OCI-LY3 (cell line): ENCODE data around the gene CDC42BPA.

Source experiments
- H2AFZ ChIP-seq: fragments of 200-600, 300-600 bp; shearing (Covaris generic); 2 replicates; pipeline ENCODE4 v1.6.0; 2014; ENCODE audit warnings: antibody characterized with exemption, low read depth, low read length
- H3K27ac ChIP-seq: fragments of 200-600, 300-600 bp; sonication (generic); 2 replicates; pipeline ENCODE4 v1.5.1; 2014; ENCODE audit warnings: mild to moderate bottlenecking, low read length, moderate library complexity, mixed read lengths
- H3K27me3 ChIP-seq: fragments of 200-600, 300-600 bp; sonication (generic); 2 replicates; pipeline ENCODE4 v1.6.1; 2014; ENCODE audit warnings: low read depth, low read length, mixed read lengths
- H3K36me3 ChIP-seq: fragments of 200-600, 300-600 bp; sonication (generic); replicated peaks from 2 replicates; pipeline ENCODE3; 2014; ENCODE audit warnings: low read depth, low read length, mixed read lengths
- H3K4me1 ChIP-seq: fragments of 300-600, 200-600 bp; sonication (generic); 2 replicates; pipeline ENCODE4 v1.6.1; 2014; ENCODE audit warnings: low read length, mixed read lengths
- H3K4me2 ChIP-seq: fragments of 200-600, 300-600 bp; sonication (generic); 2 replicates; pipeline ENCODE4 v1.6.1; 2014; ENCODE audit warnings: low read length, mixed read lengths
- H3K4me3 ChIP-seq: fragments of 300-600, 200-600 bp; sonication (generic); 2 replicates; pipeline ENCODE4 v1.5.1; 2014; ENCODE audit warnings: antibody characterized with exemption, mild to moderate bottlenecking, low read length, moderate library complexity
- H3K79me2 ChIP-seq: fragments of 300-600, 200-600 bp; shearing (Covaris generic); 2 replicates; pipeline ENCODE4 v1.6.1; 2014; ENCODE audit warnings: mild to moderate bottlenecking, low read length, mixed read lengths
- H3K9ac ChIP-seq: fragments of 300-600, 200-600 bp; shearing (Covaris generic); 2 replicates; pipeline ENCODE4 v1.6.0; 2014; ENCODE audit warnings: mild to moderate bottlenecking, low read length, moderate library complexity
- H3K9me3 ChIP-seq: fragments of 200-600, 300-600 bp; shearing (Covaris generic); 2 replicates; pipeline ENCODE4 v1.6.1; 2014; ENCODE audit warnings: low read length, mixed read lengths; ENCODE audit not compliant: insufficient read depth
- H4K20me1 ChIP-seq: fragments of 200-600, 300-600 bp; sonication (generic); 2 replicates; pipeline ENCODE4 v1.6.1; 2016; ENCODE audit warnings: low read length, mixed read lengths; ENCODE audit not compliant: insufficient read depth
- EZH2phosphoT487 ChIP-seq: fragments of 200-600 bp; shearing (Covaris generic); IDR thresholded peaks from 2 replicates; pipeline ENCODE4 v1.6.1; 2018; ENCODE audit warnings: antibody characterized with exemption, mixed run types, low read depth
- TF ChIP-seq, protein P1 (sequence below): fragments of 200-600, 300-600 bp; sonication (generic); IDR thresholded peaks from 2 replicates; pipeline ENCODE4 v1.5.1; 2014; ENCODE audit warnings: antibody characterized with exemption, low read length, low read depth

The CDC42BPA gene

DNA sequence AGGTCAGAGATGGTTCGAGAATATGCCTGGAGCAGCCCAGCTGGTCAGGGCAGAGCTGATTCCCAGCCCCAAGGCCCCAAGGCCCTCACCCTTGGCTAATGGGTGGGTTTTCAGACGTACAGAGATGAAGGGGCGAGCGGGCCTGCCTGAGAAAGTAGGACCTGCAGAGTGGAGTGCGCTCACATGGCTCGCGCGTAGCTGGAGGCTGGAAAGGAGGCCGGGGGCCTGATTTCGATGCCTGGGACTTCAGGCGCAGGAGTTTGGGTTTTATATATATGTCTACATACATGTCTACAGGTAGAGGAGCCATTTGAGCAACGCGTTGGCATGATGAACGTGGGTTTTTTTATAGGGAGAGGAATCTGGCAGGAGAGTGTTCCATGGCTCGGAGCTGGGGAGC, 369.3 kb downstream of the CDC42BPA start:
- Histone ChIP-seq H4K20me1 (peaks cover 22% of the 10 kb centered on the region), H3K79me2 (peaks cover 65% of the 10 kb centered on the region), H2AFZ (no peak overlapping the region), H3K27me3 (no peaks in the 10 kb centered on the region), H3K9me3 (no peaks in the 10 kb centered on the region), H3K36me3 (no peaks in the 10 kb centered on the region), H3K4me1 (no peaks in the 10 kb centered on the region), H3K4me2 (no peak overlapping the region), H3K27ac (no peak overlapping the region), H3K9ac (no peak overlapping the region), H3K4me3 (no peak overlapping the region)
- no peak for TF ChIP-seq EZH2phosphoT487
- TF ChIP-seq, protein P1, sequence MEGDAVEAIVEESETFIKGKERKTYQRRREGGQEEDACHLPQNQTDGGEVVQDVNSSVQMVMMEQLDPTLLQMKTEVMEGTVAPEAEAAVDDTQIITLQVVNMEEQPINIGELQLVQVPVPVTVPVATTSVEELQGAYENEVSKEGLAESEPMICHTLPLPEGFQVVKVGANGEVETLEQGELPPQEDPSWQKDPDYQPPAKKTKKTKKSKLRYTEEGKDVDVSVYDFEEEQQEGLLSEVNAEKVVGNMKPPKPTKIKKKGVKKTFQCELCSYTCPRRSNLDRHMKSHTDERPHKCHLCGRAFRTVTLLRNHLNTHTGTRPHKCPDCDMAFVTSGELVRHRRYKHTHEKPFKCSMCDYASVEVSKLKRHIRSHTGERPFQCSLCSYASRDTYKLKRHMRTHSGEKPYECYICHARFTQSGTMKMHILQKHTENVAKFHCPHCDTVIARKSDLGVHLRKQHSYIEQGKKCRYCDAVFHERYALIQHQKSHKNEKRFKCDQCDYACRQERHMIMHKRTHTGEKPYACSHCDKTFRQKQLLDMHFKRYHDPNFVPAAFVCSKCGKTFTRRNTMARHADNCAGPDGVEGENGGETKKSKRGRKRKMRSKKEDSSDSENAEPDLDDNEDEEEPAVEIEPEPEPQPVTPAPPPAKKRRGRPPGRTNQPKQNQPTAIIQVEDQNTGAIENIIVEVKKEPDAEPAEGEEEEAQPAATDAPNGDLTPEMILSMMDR: no peak

DNA sequence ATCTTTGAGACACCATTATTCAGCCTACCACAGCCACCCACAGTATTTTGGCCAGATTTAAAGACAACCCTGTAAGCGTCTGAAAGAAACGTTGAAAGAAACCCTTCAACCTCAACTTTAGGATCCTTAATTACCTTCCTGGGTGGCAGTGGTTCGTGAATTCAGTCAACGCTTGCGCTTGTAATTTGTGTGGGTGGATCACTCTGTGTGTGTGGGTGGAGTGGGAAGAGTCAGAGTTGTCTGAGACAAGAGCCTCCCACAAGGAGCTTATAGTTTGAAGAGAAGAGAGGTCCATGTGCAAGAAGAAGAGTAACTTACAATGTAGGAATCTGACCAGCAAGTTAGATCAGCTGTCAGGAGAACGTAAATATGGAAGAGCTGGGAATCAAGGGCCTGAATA, 369.8 kb downstream of the CDC42BPA start:
- Histone ChIP-seq H3K79me2 (peaks cover 70% of the 10 kb centered on the region), H3K4me1 (no peaks in the 10 kb centered on the region), H3K27me3 (no peaks in the 10 kb centered on the region), H2AFZ (no peak overlapping the region), H4K20me1 (peaks cover 25% of the 10 kb centered on the region), H3K4me2 (no peak overlapping the region), H3K27ac (no peak overlapping the region), H3K9ac (no peak overlapping the region), H3K4me3 (no peak overlapping the region), H3K9me3 (no peaks in the 10 kb centered on the region), H3K36me3 (no peaks in the 10 kb centered on the region)
- no peak for TF ChIP-seq EZH2phosphoT487
- TF ChIP-seq, protein P1: no peak

DNA sequence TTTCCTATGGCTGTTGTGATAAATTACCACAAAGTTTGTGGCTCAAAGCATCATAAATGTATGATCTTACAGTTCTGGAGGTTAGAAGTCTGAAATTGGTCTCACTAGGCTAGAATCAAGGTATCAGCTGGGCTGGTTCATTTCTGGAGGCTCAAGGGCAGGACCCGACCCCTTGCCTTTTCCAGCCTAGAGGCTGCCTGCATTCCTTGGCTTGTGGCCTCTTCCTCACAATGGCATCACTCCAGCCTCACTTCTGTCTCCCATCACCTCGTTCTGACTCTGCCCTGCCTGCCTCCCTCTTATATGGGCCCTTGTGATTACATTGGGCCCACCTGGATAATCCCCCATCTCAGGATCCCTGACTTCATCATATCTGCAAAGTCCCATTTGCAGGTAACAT, 370.2 kb downstream of the CDC42BPA start:
- no peak for TF ChIP-seq EZH2phosphoT487
- TF ChIP-seq, protein P1: no peak
- H3K9me3 ChIP-seq: no peaks in the 10 kb centered on the region
- peaks cover 70% of the 10 kb centered on the region for H3K79me2 ChIP-seq
- H3K27me3 ChIP-seq: no peaks in the 10 kb centered on the region
- no peaks in the 10 kb centered on the region for H3K4me1 ChIP-seq
- no peak overlapping the region for H3K4me2 ChIP-seq
- H3K4me3 ChIP-seq: no peak overlapping the region
- H3K36me3 ChIP-seq: no peaks in the 10 kb centered on the region
- H3K9ac ChIP-seq: no peak overlapping the region
- H3K27ac ChIP-seq: no peak overlapping the region
- no peak overlapping the region for H2AFZ ChIP-seq
- H4K20me1 ChIP-seq: peaks cover 23% of the 10 kb centered on the region

DNA sequence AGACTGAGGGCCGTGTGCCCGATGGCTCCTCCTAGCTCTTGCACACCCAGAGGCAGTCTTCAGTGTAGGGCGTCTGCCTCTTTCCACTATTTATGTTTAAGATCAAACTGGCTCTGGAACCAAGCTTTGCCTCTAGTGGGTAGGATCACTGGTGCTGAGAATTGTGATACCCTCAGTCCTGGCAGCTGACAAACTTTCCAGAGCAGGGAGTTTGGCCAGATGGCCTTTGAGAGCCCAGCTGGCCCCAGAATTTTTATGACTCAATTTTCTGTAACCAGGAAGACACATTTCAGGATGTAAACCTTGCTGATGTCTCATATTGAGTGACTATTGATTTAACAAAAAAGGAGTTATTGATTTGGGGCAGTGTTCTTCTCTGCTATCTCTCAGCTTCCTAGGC, 371.5 kb downstream of the CDC42BPA start:
- H3K27ac ChIP-seq: no peak overlapping the region
- H3K4me3 ChIP-seq: no peak overlapping the region
- peaks cover 80% of the 10 kb centered on the region for H3K79me2 ChIP-seq
- peaks cover 23% of the 10 kb centered on the region for H4K20me1 ChIP-seq
- no peak overlapping the region for H3K4me2 ChIP-seq
- no peaks in the 10 kb centered on the region for H3K4me1 ChIP-seq
- H3K27me3 ChIP-seq: no peaks in the 10 kb centered on the region
- no peak overlapping the region for H3K9ac ChIP-seq
- H2AFZ ChIP-seq: no peak overlapping the region
- H3K36me3 ChIP-seq: no peaks in the 10 kb centered on the region
- no peaks in the 10 kb centered on the region for H3K9me3 ChIP-seq
- TF ChIP-seq, protein P1: no peak
- no peak for TF ChIP-seq EZH2phosphoT487
